ENCODE measurements around the gene PDLIM5. TPM values are rescaled to one million over a fixed set of nuclear protein-coding genes. Genes with fewer than 3 reads are reported as not detected.

Gene PDLIM5
- total and polyA plus RNA-seq, 9 donors: 24.9 to 160 (median 87.8) TPM

DNA sequence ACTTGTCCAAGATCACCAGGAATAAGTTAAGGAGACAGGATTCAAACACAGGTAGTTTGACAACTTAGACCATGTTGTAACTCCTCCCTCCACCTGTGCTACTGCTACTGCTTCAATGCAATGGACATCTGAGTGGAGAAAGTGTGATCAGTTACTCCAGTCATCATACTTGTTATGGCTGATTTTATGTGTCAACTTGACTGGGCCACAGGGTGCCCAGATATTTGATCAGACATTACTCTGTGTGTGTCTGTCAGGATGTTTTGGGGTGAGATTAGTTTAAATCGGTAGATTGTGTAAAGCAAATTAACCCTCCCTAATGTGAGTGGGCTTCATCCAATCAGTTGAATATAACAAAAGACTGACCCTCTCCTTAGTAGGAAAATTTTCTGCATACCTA is 34.8 kb upstream of the PDLIM5 start:
- intact Hi-C loops (cut with DNase I): no loop called here

DNA sequence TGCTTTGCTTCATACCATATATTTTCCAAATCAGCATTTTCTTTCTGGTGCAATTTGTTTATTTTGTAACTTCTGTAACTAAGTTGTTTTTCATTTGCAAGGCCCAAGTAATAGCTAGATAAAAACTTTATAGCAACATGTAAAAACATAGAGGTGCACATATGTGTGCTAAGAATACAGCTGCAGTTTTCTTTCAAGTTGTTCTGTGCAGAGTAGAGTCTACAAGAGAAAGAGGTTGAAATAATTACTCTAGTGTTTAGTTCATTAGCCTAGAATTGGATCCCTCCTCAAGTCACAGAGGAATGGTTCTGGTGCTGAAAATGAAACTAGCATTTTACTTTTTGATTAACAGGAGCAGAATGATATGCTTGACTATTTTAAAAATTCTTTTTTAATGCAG is 32.2 kb upstream of the PDLIM5 start:
- H3K4me3 ChIP-seq: no peak overlapping the region
- H3K36me3 ChIP-seq: no peaks in the 10 kb centered on the region
- no peaks in the 10 kb centered on the region for H3K4me1 ChIP-seq (ENCODE audit: insufficient read depth)
- no peak for TF ChIP-seq POLR2A (IDR thresholded peaks at IDR 0.05)
- TF ChIP-seq EP300 (IDR thresholded peaks at IDR 0.05): no peak
- TF ChIP-seq, protein P1, sequence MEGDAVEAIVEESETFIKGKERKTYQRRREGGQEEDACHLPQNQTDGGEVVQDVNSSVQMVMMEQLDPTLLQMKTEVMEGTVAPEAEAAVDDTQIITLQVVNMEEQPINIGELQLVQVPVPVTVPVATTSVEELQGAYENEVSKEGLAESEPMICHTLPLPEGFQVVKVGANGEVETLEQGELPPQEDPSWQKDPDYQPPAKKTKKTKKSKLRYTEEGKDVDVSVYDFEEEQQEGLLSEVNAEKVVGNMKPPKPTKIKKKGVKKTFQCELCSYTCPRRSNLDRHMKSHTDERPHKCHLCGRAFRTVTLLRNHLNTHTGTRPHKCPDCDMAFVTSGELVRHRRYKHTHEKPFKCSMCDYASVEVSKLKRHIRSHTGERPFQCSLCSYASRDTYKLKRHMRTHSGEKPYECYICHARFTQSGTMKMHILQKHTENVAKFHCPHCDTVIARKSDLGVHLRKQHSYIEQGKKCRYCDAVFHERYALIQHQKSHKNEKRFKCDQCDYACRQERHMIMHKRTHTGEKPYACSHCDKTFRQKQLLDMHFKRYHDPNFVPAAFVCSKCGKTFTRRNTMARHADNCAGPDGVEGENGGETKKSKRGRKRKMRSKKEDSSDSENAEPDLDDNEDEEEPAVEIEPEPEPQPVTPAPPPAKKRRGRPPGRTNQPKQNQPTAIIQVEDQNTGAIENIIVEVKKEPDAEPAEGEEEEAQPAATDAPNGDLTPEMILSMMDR (IDR thresholded peaks at IDR 0.05): no peak
- no peaks in the 10 kb centered on the region for H3K9me3 ChIP-seq
- H3K27me3 ChIP-seq: no peaks in the 10 kb centered on the region
- H3K27ac ChIP-seq: no peak overlapping the region
- DNase-seq: no peak
- intact Hi-C loops (cut with DNase I): no loop called here

More for the DNA sequence above, 34.8 kb upstream of the PDLIM5 start:
- no peaks in the 10 kb centered on the region for H3K27me3 ChIP-seq
- no peaks in the 10 kb centered on the region for H3K36me3 ChIP-seq
- no peak overlapping the region for H3K4me3 ChIP-seq
- DNase-seq: no peak
- H3K4me1 ChIP-seq (ENCODE audit: insufficient read depth): peaks cover 2% of the 10 kb centered on the region
- no peaks in the 10 kb centered on the region for H3K9me3 ChIP-seq
- no peak overlapping the region for H3K27ac ChIP-seq
- WGBS, 3 donors: 88 to 100% (median 96%) methylated on average over 1 of the region's 1 CpG
- TF ChIP-seq, protein P1 (IDR thresholded peaks at IDR 0.05): no peak
- TF ChIP-seq EP300 (IDR thresholded peaks at IDR 0.05) (no peak), POLR2A (IDR thresholded peaks at IDR 0.05) (no peak)

DNA sequence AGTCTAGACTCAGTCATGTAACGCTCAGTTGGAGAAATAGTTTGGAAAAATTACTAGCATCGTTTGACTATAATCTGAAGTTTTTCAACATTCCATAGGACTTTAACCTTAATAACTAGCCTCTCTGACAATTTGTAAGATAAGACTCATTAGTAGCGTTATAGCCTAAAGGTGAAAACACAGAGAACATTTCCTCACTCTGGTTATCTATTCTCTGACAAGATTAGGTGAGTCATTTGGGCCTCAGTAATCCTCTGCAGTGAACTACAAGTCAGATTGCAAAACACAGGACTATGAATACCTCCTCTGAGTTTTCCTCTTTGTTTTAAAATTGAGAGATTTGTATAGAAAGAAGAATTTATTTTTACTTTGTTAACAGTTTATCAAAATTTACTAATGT is 31.8 kb upstream of the PDLIM5 start:
- Histone ChIP-seq H3K36me3 (no peaks in the 10 kb centered on the region), H3K27ac (no peak overlapping the region), H3K9me3 (no peaks in the 10 kb centered on the region), H3K4me3 (no peak overlapping the region), H3K4me1 (ENCODE audit: insufficient read depth) (no peaks in the 10 kb centered on the region), H3K27me3 (no peaks in the 10 kb centered on the region)
- intact Hi-C loops (cut with DNase I): no loop called here
- TF ChIP-seq EP300 (IDR thresholded peaks at IDR 0.05) (no peak), POLR2A (IDR thresholded peaks at IDR 0.05) (no peak)
- TF ChIP-seq, protein P1 (IDR thresholded peaks at IDR 0.05): no peak
- no peak for DNase-seq
- WGBS, 3 donors: 19 to 37% (median 32%) methylated on average over 3 of the region's 3 CpGs

DNA sequence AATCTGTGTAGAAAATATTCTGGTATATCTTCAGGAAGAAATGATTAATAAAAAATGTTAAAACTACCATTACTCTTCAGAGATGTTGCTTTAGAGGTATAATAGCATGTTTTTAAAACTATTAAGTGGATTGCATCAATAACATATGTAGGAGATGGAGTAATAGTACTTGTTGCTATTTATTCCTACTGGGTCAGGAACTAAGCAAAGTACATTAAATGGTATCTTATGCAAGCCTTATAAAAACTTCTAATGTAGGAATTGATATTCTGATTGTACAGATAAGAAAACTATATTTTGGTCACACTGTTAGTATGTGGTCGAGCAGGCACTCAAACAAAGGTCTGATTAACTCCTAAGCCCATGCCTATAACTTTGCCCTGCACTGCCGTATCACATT is 31.4 kb upstream of the PDLIM5 start:
- intact Hi-C loops (cut with DNase I): no loop called here
- DNase-seq: no peak
- 89 to 94% (median 90%) methylated on average over 2 of the region's 2 CpGs for WGBS, 3 donors
- Histone ChIP-seq H3K36me3 (no peaks in the 10 kb centered on the region), H3K27ac (no peak overlapping the region), H3K9me3 (no peaks in the 10 kb centered on the region), H3K4me3 (no peak overlapping the region), H3K4me1 (ENCODE audit: insufficient read depth) (no peaks in the 10 kb centered on the region), H3K27me3 (no peaks in the 10 kb centered on the region)
- TF ChIP-seq POLR2A (IDR thresholded peaks at IDR 0.05): no peak
- TF ChIP-seq EP300 (IDR thresholded peaks at IDR 0.05): no peak
- TF ChIP-seq, protein P1 (IDR thresholded peaks at IDR 0.05): no peak

DNA sequence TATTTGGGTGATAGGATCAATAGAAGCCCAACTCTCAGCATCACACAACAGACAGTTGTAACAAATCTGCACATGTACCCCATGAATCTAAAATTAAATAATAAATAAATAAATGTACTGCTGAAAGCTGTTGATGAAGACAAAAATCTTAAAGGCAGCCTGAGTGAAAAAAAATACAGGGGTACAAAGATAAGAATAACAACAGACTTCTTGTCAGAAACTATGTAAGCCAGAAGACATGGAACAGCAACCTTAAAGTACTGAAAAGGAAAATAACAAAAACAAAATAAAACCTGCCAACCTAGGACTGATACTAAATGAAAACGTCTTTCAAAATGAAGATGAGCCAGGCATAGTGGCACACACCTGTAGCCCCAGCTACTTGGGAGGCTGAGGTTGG is 25.0 kb upstream of the PDLIM5 start:
- no peak for DNase-seq
- Histone ChIP-seq H3K27me3 (no peaks in the 10 kb centered on the region), H3K4me1 (ENCODE audit: insufficient read depth) (no peaks in the 10 kb centered on the region), H3K9me3 (peaks cover 0 to 4% of the 10 kb centered on the region in 2 donors), H3K27ac (no peak overlapping the region), H3K4me3 (no peak overlapping the region), H3K36me3 (no peaks in the 10 kb centered on the region)
- intact Hi-C loops (cut with DNase I): no loop called here
- 74 to 88% (median 86%) methylated on average over 1 of the region's 1 CpG for WGBS, 3 donors
- TF ChIP-seq, protein P1 (IDR thresholded peaks at IDR 0.05): no peak
- TF ChIP-seq EP300 (IDR thresholded peaks at IDR 0.05): no peak
- no peak for TF ChIP-seq POLR2A (IDR thresholded peaks at IDR 0.05)
